CD14-positive monocyte (primary cell): ENCODE data around the gene ZBTB32. TPM values are rescaled to one million over a fixed set of nuclear protein-coding genes. Genes with fewer than 3 reads are reported as not detected.

Source experiments
- DNase-seq, 3 donors: peaks; one replicate each; pipeline ENCODE4 v3.0.0-alpha.2; 2011 to 2022
- H2AFZ ChIP-seq: 2 replicates; pipeline ENCODE4 v1.6.0; 2012; ENCODE audit warnings: mild to moderate bottlenecking, low read depth, low read length, inconsistent platforms; ENCODE audit not compliant: insufficient read depth, poor library complexity, severe bottlenecking
- H3K27ac ChIP-seq, 2 donors: 1 replicate in 1 of 2; 2 replicates in 1 of 2; pipeline ENCODE4 v1.5.1; 2012 to 2013; ENCODE audit warnings: low read length in 2 of 2, control low read depth in 1 of 2, inconsistent platforms in 1 of 2, low read depth in 1 of 2, mild to moderate bottlenecking in 1 of 2
- H3K27me3 ChIP-seq, 2 donors: one replicate each; pipeline versions ENCODE4 v1.6.0 to v1.6.1; 2011 to 2013; ENCODE audit warnings: low read length in 2 of 2; ENCODE audit not compliant: control insufficient read depth in 2 of 2, insufficient read depth in 2 of 2
- H3K36me3 ChIP-seq, 2 donors: replicated peaks in 1 of 2; 1 replicate in 1 of 2; 2 replicates in 1 of 2; pipeline versions ENCODE4 v1.5.1 to v1.6.1; 2012 to 2013; ENCODE audit warnings: low read length in 2 of 2, control low read depth in 1 of 2, inconsistent platforms in 1 of 2, mild to moderate bottlenecking in 1 of 2; ENCODE audit not compliant: insufficient read depth in 2 of 2, control insufficient read depth in 1 of 2
- H3K4me1 ChIP-seq, 2 donors: 1 replicate in 1 of 2; 2 replicates in 1 of 2; pipeline versions ENCODE4 v1.5.1 to v1.6.1; 2012 to 2013; ENCODE audit warnings: low read length in 2 of 2, control low read depth in 1 of 2, inconsistent platforms in 1 of 2, mild to moderate bottlenecking in 1 of 2, moderate library complexity in 1 of 2; ENCODE audit not compliant: insufficient read depth in 2 of 2, control insufficient read depth in 1 of 2
- H3K4me2 ChIP-seq: replicated peaks from 2 replicates; pipeline ENCODE3; 2012; ENCODE audit warnings: low read length, moderate library complexity, mild to moderate bottlenecking; ENCODE audit not compliant: poor library complexity, severe bottlenecking; ENCODE audit errors: extremely low read depth
- H3K4me3 ChIP-seq, 3 experiments: fragments of 200-600 bp in 1 of 3; sonication (generic) in 1 of 3; replicated peaks in 1 of 3; 1 replicate in 2 of 3; 2 replicates in 1 of 3; pipeline ENCODE4 v1.5.1; 2011 to 2013; ENCODE audit warnings: low read length in 3 of 3, mild to moderate bottlenecking in 3 of 3, control low read depth in 2 of 3, low read depth in 2 of 3, inconsistent platforms in 1 of 3, moderate library complexity in 1 of 3
- H3K79me2 ChIP-seq: 2 replicates; pipeline ENCODE4 v1.6.0; 2012; ENCODE audit warnings: mild to moderate bottlenecking, control low read depth, inconsistent platforms, low read length, moderate library complexity; ENCODE audit not compliant: insufficient read depth
- H3K9ac ChIP-seq: 2 replicates; pipeline ENCODE4 v1.6.0; 2017; ENCODE audit warnings: low read length, mild to moderate bottlenecking; ENCODE audit not compliant: insufficient read depth, poor library complexity, severe bottlenecking
- H3K9me3 ChIP-seq, 2 donors: replicated peaks in 1 of 2; 1 replicate in 1 of 2; 2 replicates in 1 of 2; pipeline versions ENCODE4 v1.5.1 to v1.6.1; 2012 to 2013; ENCODE audit warnings: low read length in 2 of 2, control low read depth in 1 of 2; ENCODE audit not compliant: control insufficient read depth in 1 of 2, insufficient read depth in 1 of 2
- H4K20me1 ChIP-seq: 2 replicates; pipeline ENCODE4 v1.6.0; 2012; ENCODE audit warnings: mild to moderate bottlenecking, low read length, control low read depth, moderate library complexity; ENCODE audit not compliant: insufficient read depth
- H3K27ac Mint-ChIP-seq, 7 donors: one replicate each; pipeline ENCODE4 v1.8.0; 2020; ENCODE audit warnings: mild to moderate bottlenecking in 7 of 7, mixed read lengths in 7 of 7, moderate library complexity in 6 of 7, inconsistent platforms in 2 of 7
- H3K27me3 Mint-ChIP-seq, 3 donors: one replicate each; pipeline ENCODE4 v1.8.0; 2021 to 2022; ENCODE audit warnings: low read depth in 3 of 3, mild to moderate bottlenecking in 3 of 3, mixed read lengths in 3 of 3, moderate library complexity in 3 of 3, inconsistent platforms in 1 of 3
- H3K36me3 Mint-ChIP-seq, 2 donors: one replicate each; pipeline ENCODE4 v1.8.0; 2020; ENCODE audit warnings: mixed read lengths in 2 of 2, inconsistent platforms in 1 of 2, mild to moderate bottlenecking in 1 of 2
- H3K4me1 Mint-ChIP-seq: one replicate; pipeline ENCODE4 v1.8.0; 2020; ENCODE audit warnings: mild to moderate bottlenecking, mixed read lengths
- H3K4me3 Mint-ChIP-seq, 2 donors: one replicate each; pipeline ENCODE4 v1.8.0; 2020; ENCODE audit warnings: mild to moderate bottlenecking in 2 of 2, mixed read lengths in 2 of 2, moderate library complexity in 1 of 2
- H3K9me3 Mint-ChIP-seq, 7 donors: one replicate each; pipeline ENCODE4 v1.8.0; 2020 to 2022; ENCODE audit warnings: mixed read lengths in 7 of 7, mild to moderate bottlenecking in 6 of 7, moderate library complexity in 6 of 7, inconsistent platforms in 2 of 7
- WGBS: methylation state at CpG from one replicate; pipeline ENCODE4 v1.1.5; 2013; ENCODE audit warnings: missing lambda C conversion rate; ENCODE audit not compliant: insufficient coverage; 5-methylcytosine and 5-hydroxymethylcytosine counted together
- intact Hi-C, 2 donors: fragments of 100-400 bp; cut with micrococcal nuclease; formaldehyde crosslinking; loops; one replicate each; pipeline versions ENCODE4 v1.15.0 to v1.15.1; 2023
- polyA plus RNA-seq, 3 donors: library from polyadenylated mRNA; depleted of rRNA in 1 of 3; unstranded in 2 of 3; stranded (reverse) in 1 of 3; fragments of 300-500 nt in 2 of 3; fragments of >200 nt in 1 of 3; fragmentation: Illumina TruSeq in 2 of 3; gene quantifications; 1 replicate in 2 of 3; 2 replicates in 1 of 3; pipeline ENCODE4 v1.2.3, GENCODE V29; 2012 to 2021
- TF ChIP-seq, protein P1 (sequence below): fragments of 200-600 bp; IDR thresholded peaks from one replicate; pipeline ENCODE4 v1.8.0; 2022; ENCODE audit warnings: antibody characterized with exemption, mild to moderate bottlenecking

Gene ZBTB32
- polyA plus RNA-seq, 3 donors = 0.05 TPM; not detected in 2

- Mint-ChIP-seq H3K27ac (peak overlapping the region in 4 of 7 donors; percentile 23 to 70 (median 44)), H3K4me3 (no peak overlapping the region), H3K27me3 (no peaks in the 10 kb centered on the region), H3K9me3 (no peaks in the 10 kb centered on the region), H3K4me1 (peaks cover 28% of the 10 kb centered on the region), H3K36me3 (peaks cover 50 to 71% of the 10 kb centered on the region in 2 donors)
- H3K9ac ChIP-seq = no peak overlapping the region
- peaks cover 62% of the 10 kb centered on the region for H4K20me1 ChIP-seq
- H3K79me2 ChIP-seq = peaks cover 24% of the 10 kb centered on the region
- H3K27ac ChIP-seq = peak overlapping the region in 1 of 2 donors; percentile 18
- peaks cover 51 to 64% of the 10 kb centered on the region in 2 donors for H3K36me3 ChIP-seq
- H3K4me3 ChIP-seq = no peak overlapping the region
- no peak for DNase-seq
- intact Hi-C loops = no loop called here
- H3K27me3 ChIP-seq = no peaks in the 10 kb centered on the region
- H3K9me3 ChIP-seq = no peaks in the 10 kb centered on the region
- TF ChIP-seq, protein P1, sequence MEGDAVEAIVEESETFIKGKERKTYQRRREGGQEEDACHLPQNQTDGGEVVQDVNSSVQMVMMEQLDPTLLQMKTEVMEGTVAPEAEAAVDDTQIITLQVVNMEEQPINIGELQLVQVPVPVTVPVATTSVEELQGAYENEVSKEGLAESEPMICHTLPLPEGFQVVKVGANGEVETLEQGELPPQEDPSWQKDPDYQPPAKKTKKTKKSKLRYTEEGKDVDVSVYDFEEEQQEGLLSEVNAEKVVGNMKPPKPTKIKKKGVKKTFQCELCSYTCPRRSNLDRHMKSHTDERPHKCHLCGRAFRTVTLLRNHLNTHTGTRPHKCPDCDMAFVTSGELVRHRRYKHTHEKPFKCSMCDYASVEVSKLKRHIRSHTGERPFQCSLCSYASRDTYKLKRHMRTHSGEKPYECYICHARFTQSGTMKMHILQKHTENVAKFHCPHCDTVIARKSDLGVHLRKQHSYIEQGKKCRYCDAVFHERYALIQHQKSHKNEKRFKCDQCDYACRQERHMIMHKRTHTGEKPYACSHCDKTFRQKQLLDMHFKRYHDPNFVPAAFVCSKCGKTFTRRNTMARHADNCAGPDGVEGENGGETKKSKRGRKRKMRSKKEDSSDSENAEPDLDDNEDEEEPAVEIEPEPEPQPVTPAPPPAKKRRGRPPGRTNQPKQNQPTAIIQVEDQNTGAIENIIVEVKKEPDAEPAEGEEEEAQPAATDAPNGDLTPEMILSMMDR = no peak
- H3K4me2 ChIP-seq = no peak overlapping the region
- 92% methylated on average over 24 of the region's 37 CpGs for WGBS
- H3K4me1 ChIP-seq = peaks cover 30 to 40% of the 10 kb centered on the region in 2 donors
- H2AFZ ChIP-seq = no peak overlapping the region
Measured at GRCh38 chr19:35738021-35738886, 33.9 kb downstream of the ZBTB32 start.

DNA sequence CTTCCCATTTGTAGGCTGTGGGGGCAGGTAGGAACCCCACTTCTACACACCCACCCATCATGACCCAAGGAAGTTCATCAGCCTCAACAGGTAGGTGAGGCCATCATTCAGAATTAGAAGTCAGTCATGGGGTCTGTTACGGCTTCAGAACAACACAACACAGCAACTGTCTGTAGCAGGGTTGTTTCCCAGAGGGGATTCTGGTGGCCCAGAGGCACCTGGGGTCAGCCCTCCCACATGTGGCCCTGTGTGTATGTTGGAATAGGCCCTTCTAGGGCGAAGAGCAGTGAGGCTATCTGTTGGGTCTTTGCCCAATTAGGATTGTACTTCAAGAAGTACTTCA, 34.5 kb downstream of the ZBTB32 start:
- no peak overlapping the region for H3K4me3 ChIP-seq
- no peak overlapping the region for H3K9ac ChIP-seq
- H3K4me3 Mint-ChIP-seq = no peak overlapping the region
- no peak overlapping the region for H3K4me2 ChIP-seq
- H3K4me1 Mint-ChIP-seq = peaks cover 32% of the 10 kb centered on the region
- intact Hi-C loops = no loop called here
- H3K36me3 ChIP-seq = peaks cover 45 to 58% of the 10 kb centered on the region in 2 donors
- H3K27ac Mint-ChIP-seq = no peak overlapping the region
- H3K27ac ChIP-seq = peak overlapping the region in 1 of 2 donors; percentile 5
- H3K36me3 Mint-ChIP-seq = peaks cover 48 to 65% of the 10 kb centered on the region in 2 donors
- no peaks in the 10 kb centered on the region for H3K27me3 ChIP-seq
- H3K4me1 ChIP-seq = peaks cover 36 to 46% of the 10 kb centered on the region in 2 donors
- H3K9me3 Mint-ChIP-seq = no peaks in the 10 kb centered on the region
- no peaks in the 10 kb centered on the region for H3K9me3 ChIP-seq
- TF ChIP-seq, protein P1 = no peak
- H3K27me3 Mint-ChIP-seq = no peaks in the 10 kb centered on the region
- peaks cover 29% of the 10 kb centered on the region for H3K79me2 ChIP-seq
- whole genome bisulfite sequencing = 86% methylated on average over 1 of the region's 2 CpGs
- DNase-seq = no peak
- H2AFZ ChIP-seq = no peak overlapping the region
- H4K20me1 ChIP-seq = peaks cover 57% of the 10 kb centered on the region
